Keratinocyte (primary cell): Measurements from ENCODE around the gene RPGRIP1. TPM values are rescaled to one million over a fixed set of nuclear protein-coding genes. Genes with fewer than 3 reads are reported as not detected.

Experiments
- DNase-seq: peaks from one replicate; pipeline ENCODE4 v3.0.0-alpha.2; 2011; ENCODE audit warnings: low read depth, missing footprints, low spot score
- FAIRE-seq: peaks from 2 replicates; lab custom pipeline; 2011; peaks lifted over from hg19 to GRCh38; lab: Jason Lieb, UNC
- H2AFZ ChIP-seq: 2 replicates; pipeline ENCODE4 v1.6.0; 2012; ENCODE audit warnings: low read length, control low read depth, inconsistent platforms; ENCODE audit not compliant: control insufficient read depth
- H3K27ac ChIP-seq: 2 replicates; pipeline ENCODE4 v1.5.1; 2011; ENCODE audit warnings: low read length; ENCODE audit not compliant: control insufficient read depth, insufficient read depth
- H3K27me3 ChIP-seq: 3 replicates; pipeline ENCODE4 v1.6.0; 2011; ENCODE audit warnings: low read length; ENCODE audit not compliant: control insufficient read depth, insufficient read depth; ENCODE audit errors: extremely low read depth
- H3K36me3 ChIP-seq, 2 experiments: 2 replicates in 1 of 2; 3 replicates in 1 of 2; pipeline ENCODE4 v1.5.1; 2011; ENCODE audit warnings: low read length in 2 of 2, mild to moderate bottlenecking in 1 of 2; ENCODE audit not compliant: control insufficient read depth in 2 of 2, insufficient read depth in 2 of 2; ENCODE audit errors: extremely low read depth in 1 of 2
- H3K4me1 ChIP-seq: 3 replicates; pipeline ENCODE4 v1.5.1; 2011; ENCODE audit warnings: low read length; ENCODE audit not compliant: control insufficient read depth, insufficient read depth; ENCODE audit errors: extremely low read depth
- H3K4me2 ChIP-seq: 3 replicates; pipeline ENCODE4 v1.6.0; 2011; ENCODE audit warnings: low read depth, low read length; ENCODE audit not compliant: control insufficient read depth, insufficient read depth; ENCODE audit errors: extremely low read depth
- H3K4me3 ChIP-seq, 3 experiments: fragments of 200-600 bp in 1 of 3; sonication (generic) in 1 of 3; 2 replicates in 2 of 3; 3 replicates in 1 of 3; pipeline ENCODE4 v1.5.1; 2011 to 2016; ENCODE audit warnings: low read length in 3 of 3, mild to moderate bottlenecking in 3 of 3, control low read depth in 2 of 3, inconsistent platforms in 1 of 3, low read depth in 1 of 3, mixed read lengths in 1 of 3, mixed run types in 1 of 3, moderate library complexity in 1 of 3; ENCODE audit not compliant: control insufficient read depth in 2 of 3, insufficient read depth in 2 of 3; ENCODE audit errors: extremely low read depth in 1 of 3
- H3K79me2 ChIP-seq: 2 replicates; pipeline ENCODE4 v1.6.0; 2012; ENCODE audit warnings: low read length; ENCODE audit not compliant: control insufficient read depth, insufficient read depth
- H3K9ac ChIP-seq: 3 replicates; pipeline ENCODE4 v1.6.0; 2011; ENCODE audit warnings: low read length; ENCODE audit not compliant: control insufficient read depth, insufficient read depth; ENCODE audit errors: extremely low read depth
- H3K9me1 ChIP-seq: 3 replicates; pipeline ENCODE4 v1.6.0; 2011; ENCODE audit warnings: low read length; ENCODE audit not compliant: control insufficient read depth, insufficient read depth; ENCODE audit errors: extremely low read depth
- H3K9me3 ChIP-seq: 2 replicates; pipeline ENCODE4 v1.5.1; 2012; ENCODE audit warnings: low read depth, low read length; ENCODE audit not compliant: control insufficient read depth
- H4K20me1 ChIP-seq: 3 replicates; pipeline ENCODE4 v1.6.0; 2011; ENCODE audit warnings: low read length; ENCODE audit not compliant: control insufficient read depth, insufficient read depth; ENCODE audit errors: extremely low read depth
- CTCF ChIP-seq, 3 experiments: IDR thresholded peaks in 1 of 3; conservative IDR thresholded peaks in 1 of 3; optimal IDR thresholded peaks in 1 of 3; 2 replicates in 2 of 3; 3 replicates in 1 of 3; pipeline versions ENCODE3 to v1.5.1; 2011; ENCODE audit warnings: low read length in 3 of 3, mild to moderate bottlenecking in 3 of 3, moderate library complexity in 2 of 3, control low read depth in 1 of 3, inconsistent platforms in 1 of 3; ENCODE audit not compliant: insufficient read depth in 2 of 3; ENCODE audit errors: extremely low read depth in 1 of 3
- EZH2 ChIP-seq: IDR thresholded peaks from one replicate; pipeline ENCODE4 v1.6.1; 2012; ENCODE audit warnings: inconsistent platforms, mild to moderate bottlenecking, low read length, moderate library complexity
- dilution Hi-C: fragments of 300-500 bp; cut with MboI; formaldehyde crosslinking; loops from one replicate; pipeline ENCODE4 v1.7.0; 2020; ENCODE audit warnings: low sequenced_read_pairs; ENCODE audit not compliant: extremely low pct_ligation_motif_present
- polyA plus RNA-seq, 5 experiments: library from polyadenylated mRNA; depleted of rRNA in 3 of 5; stranded (reverse) in 3 of 5; stranded (forward) in 1 of 5; unstranded in 1 of 5; fragments of >200 nt; gene quantifications; 1 replicate in 1 of 5; 2 replicates in 3 of 5; 3 replicates in 1 of 5; pipeline versions ENCODE4 v1.2.1 to v1.2.3, GENCODE V29; 2011 to 2012; ENCODE audit warnings: missing spikeins in 2 of 5, low read depth in 1 of 5, low replicate concordance in 1 of 5

Gene RPGRIP1
- polyA plus RNA-seq, 1 donor (not counting 4 experiments of a cell fraction or from before 2014, with no cell fraction given), result 0.07 TPM

- peaks cover 83% of the 10 kb centered on the region for H4K20me1 ChIP-seq
- H3K27me3 ChIP-seq, result no peaks in the 10 kb centered on the region
- no peak overlapping the region for H2AFZ ChIP-seq
- H3K4me3 ChIP-seq, result peak overlapping the region in 2 of 3 experiments; percentile 41 to 45
- H3K9ac ChIP-seq, result peak overlapping the region; percentile 53
- no peaks in the 10 kb centered on the region for H3K9me3 ChIP-seq
- FAIRE-seq (no peak), DNase-seq (no peak)
- peaks cover 95% of the 10 kb centered on the region for H3K79me2 ChIP-seq
- TF ChIP-seq EZH2, result no peak
- TF ChIP-seq CTCF (optimal IDR thresholded peaks at IDR 0.05 in 1 of 3, IDR thresholded peaks at IDR 0.05 in 1 of 3, conservative IDR thresholded peaks at IDR 0.05 in 1 of 3; ENCODE audit: extremely low read depth in 1 of 3, insufficient read depth in 2 of 3, low read length in 3 of 3), result no peak
- H3K9me1 ChIP-seq, result peaks cover 2% of the 10 kb centered on the region
- peaks cover 41% of the 10 kb centered on the region for H3K4me1 ChIP-seq
- H3K27ac ChIP-seq, result peak overlapping the region; percentile 79
- dilution Hi-C loops, result no loop called here
- H3K36me3 ChIP-seq, result peaks cover 22 to 41% of the 10 kb centered on the region in 2 experiments
- peak overlapping the region; percentile 86 for H3K4me2 ChIP-seq
These were observed 16.4 kb upstream of the RPGRIP1 start for GRCh38 chr14:21263284-21264024.

- peak; percentile 61 for DNase-seq
- no peak for FAIRE-seq
These were observed 15.7 kb upstream of the RPGRIP1 start for GRCh38 chr14:21264025-21264801.

More at GRCh38 chr14:21264025-21264801, 15.7 kb upstream of the RPGRIP1 start:
- dilution Hi-C loops, result no loop called here
- Histone ChIP-seq H3K9me3 (no peaks in the 10 kb centered on the region), H3K4me1 (peaks cover 41% of the 10 kb centered on the region), H2AFZ (no peak overlapping the region), H3K27ac (peak overlapping the region; percentile 79), H4K20me1 (peaks cover 77% of the 10 kb centered on the region), H3K4me3 (peak overlapping the region in 2 of 3 experiments; percentile 41 to 45), H3K36me3 (peaks cover 19 to 43% of the 10 kb centered on the region in 2 experiments), H3K27me3 (no peaks in the 10 kb centered on the region), H3K9me1 (peaks cover 2% of the 10 kb centered on the region), H3K9ac (peak overlapping the region; percentile 53), H3K79me2 (peaks cover 95% of the 10 kb centered on the region), H3K4me2 (peak overlapping the region; percentile 86)
- TF ChIP-seq EZH2, result no peak
- TF ChIP-seq CTCF (optimal IDR thresholded peaks at IDR 0.05 in 1 of 3, IDR thresholded peaks at IDR 0.05 in 1 of 3, conservative IDR thresholded peaks at IDR 0.05 in 1 of 3; ENCODE audit: extremely low read depth in 1 of 3, insufficient read depth in 2 of 3, low read length in 3 of 3), result no peak
